Lower leg skin (tissue), 4 donors: ENCODE data around the gene DRD1. TPM values are rescaled to one million over a fixed set of nuclear protein-coding genes. Genes with fewer than 3 reads are reported as not detected.
"Not testable (repeated sequence)": the region's sequence is repeated elsewhere in the genome, so short reads cannot be mapped to it uniquely, and the experiment has no call there.

Experiments
- DNase-seq, 2 donors: peaks; one replicate each; pipeline ENCODE4 v3.0.0-alpha.2; 2019; ENCODE audit warnings: low spot score in 2 of 2
- H3K4me3 ChIP-seq: fragments of 200-600 bp; sonication (generic); 2 replicates; pipeline ENCODE4 v1.5.1; 2017; ENCODE audit warnings: mild to moderate bottlenecking, low read depth; ENCODE audit not compliant: poor library complexity, severe bottlenecking
- CTCF ChIP-seq, 3 donors: fragments of 450-650 bp; IDR thresholded peaks; one replicate each; pipeline ENCODE4 v1.5.1; 2016; ENCODE audit warnings: antibody characterized with exemption in 3 of 3, mild to moderate bottlenecking in 3 of 3, moderate library complexity in 2 of 3
- POLR2A ChIP-seq, 2 donors: fragments of 450-650 bp; IDR thresholded peaks; one replicate each; pipeline ENCODE4 v1.6.1; 2016 to 2017; ENCODE audit warnings: antibody characterized with exemption in 2 of 2, mild to moderate bottlenecking in 1 of 2, moderate library complexity in 1 of 2
- WGBS, 2 donors: methylation state at CpG; one replicate each; pipeline ENCODE4 v1.1.5; 2018; 5-methylcytosine and 5-hydroxymethylcytosine counted together
- intact Hi-C: fragments of 100-400 bp; cut with DNase I; formaldehyde crosslinking; loops from one replicate; pipeline ENCODE4 v1.15.0; 2023; ENCODE audit warnings: low total_unique reads
- total RNA-seq, 4 donors: library from RNA; depleted of rRNA; stranded (reverse); fragments of >200 nt; gene quantifications; one replicate each; pipeline ENCODE4 v1.1.0, GENCODE V29; 2016

DRD1 gene
- total RNA-seq, 4 donors from 2014 or later = 0.06 to 0.23 (median 0.15) TPM; not detected in 1

GRCh38 chr5:175438234-175438857 lies 5.6 kb downstream of the DRD1 start:
- TF ChIP-seq POLR2A (IDR thresholded peaks at IDR 0.05) (no peak), CTCF (IDR thresholded peaks at IDR 0.05) (no peak)
- no peak for DNase-seq
- H3K4me3 ChIP-seq = no peak overlapping the region
- intact Hi-C loops = no loop called here
- 81 to 83% methylated on average over 3 of the region's 3 CpGs for WGBS, 2 donors

- TF ChIP-seq POLR2A (IDR thresholded peaks at IDR 0.05) (no peak), CTCF (IDR thresholded peaks at IDR 0.05) (no peak)
- no peak for DNase-seq
- intact Hi-C loops = no loop called here
- 60 to 69% methylated on average over 8 of the region's 8 CpGs for WGBS, 2 donors
- H3K4me3 ChIP-seq = no peak overlapping the region
Observed at GRCh38 chr5:175436359-175436758, 7.6 kb downstream of the DRD1 start.

GRCh38 chr5:175434800-175435199 lies 9.2 kb downstream of the DRD1 start:
- intact Hi-C loops = no loop called here
- 70 to 83% methylated on average over 6 of the region's 6 CpGs for WGBS, 2 donors
- TF ChIP-seq CTCF (IDR thresholded peaks at IDR 0.05) (no peak), POLR2A (IDR thresholded peaks at IDR 0.05) (no peak)
- H3K4me3 ChIP-seq = no peak overlapping the region
- no peak for DNase-seq

GRCh38 chr5:175427762-175428161 lies 16.2 kb downstream of the DRD1 start:
- no peak for TF ChIP-seq CTCF (IDR thresholded peaks at IDR 0.05)
- TF ChIP-seq POLR2A (IDR thresholded peaks at IDR 0.05) = no peak
- DNase-seq = no peak
- intact Hi-C loops = no loop called here
- no peak overlapping the region for H3K4me3 ChIP-seq
- 75 to 81% methylated on average over 2 of the region's 2 CpGs for WGBS, 2 donors

GRCh38 chr5:175424594-175424993 lies 19.4 kb downstream of the DRD1 start:
- DNase-seq, H3K4me3 ChIP-seq, intact Hi-C loops: not testable (repeated sequence)

GRCh38 chr5:175422058-175422457 lies 21.9 kb downstream of the DRD1 start:
- no peak overlapping the region for H3K4me3 ChIP-seq
- 80 to 86% methylated on average over 2 of the region's 2 CpGs for WGBS, 2 donors
- no peak for TF ChIP-seq CTCF (IDR thresholded peaks at IDR 0.05)
- no peak for TF ChIP-seq POLR2A (IDR thresholded peaks at IDR 0.05)
- intact Hi-C loops = no loop called here
- DNase-seq = no peak
